GM12878 (cell line): Measurements from ENCODE around the gene RAD51B.

ENCODE experiments used
- CBX3 ChIP-seq: fragments of 200-600 bp; sonication (generic); IDR thresholded peaks from 2 replicates; pipeline ENCODE4 v1.6.1; 2016; ENCODE audit warnings: low read depth, borderline replicate concordance
- CTCF ChIP-seq, 3 experiments: IDR thresholded peaks in 2 of 3; conservative IDR thresholded peaks in 1 of 3; 2 replicates each; pipeline ENCODE4 v1.5.1; 2011; ENCODE audit warnings: low read depth in 3 of 3, low read length in 3 of 3, mild to moderate bottlenecking in 3 of 3, control low read depth in 2 of 3, moderate library complexity in 2 of 3, inconsistent platforms in 1 of 3, mixed read lengths in 1 of 3; ENCODE audit not compliant: control insufficient read depth in 2 of 3, insufficient read depth in 1 of 3; ENCODE audit errors: extremely low read depth in 1 of 3
- CUX1 ChIP-seq: IDR thresholded peaks from 2 replicates; pipeline ENCODE4 v1.6.1; 2012; ENCODE audit warnings: improper control_type of control experiment, low read depth, low read length; ENCODE audit not compliant: insufficient replicate concordance
- EZH2 ChIP-seq: IDR thresholded peaks from 2 replicates; pipeline ENCODE4 v1.6.1; 2012; ENCODE audit warnings: low read depth, mild to moderate bottlenecking, control low read depth, inconsistent platforms, low read length, borderline replicate concordance; ENCODE audit not compliant: control insufficient read depth
- MXI1 ChIP-seq: fragments of 150-350 bp; IDR thresholded peaks from 2 replicates; pipeline ENCODE4 v1.6.1; 2011; ENCODE audit warnings: low read depth, mild to moderate bottlenecking, inconsistent platforms, low read length, improper control_type of control experiment
- POLR2A ChIP-seq: IDR thresholded peaks from 2 replicates; pipeline ENCODE4 v1.6.1; 2011; ENCODE audit warnings: low read depth, mild to moderate bottlenecking, low read length
- POLR2AphosphoS5 ChIP-seq: IDR thresholded peaks from 2 replicates; pipeline ENCODE4 v1.6.1; 2011; ENCODE audit warnings: mild to moderate bottlenecking, low read length, inconsistent platforms
- RFX5 ChIP-seq: IDR thresholded peaks from 2 replicates; pipeline ENCODE4 v1.6.1; 2011; ENCODE audit warnings: low read depth, low read length, improper control_type of control experiment
- SIN3A ChIP-seq: IDR thresholded peaks from 2 replicates; pipeline ENCODE4 v1.6.1; 2012; ENCODE audit warnings: low read depth, low read length, improper control_type of control experiment
- SRF ChIP-seq, 2 experiments: IDR thresholded peaks; 2 replicates each; pipeline ENCODE4 v1.6.1; 2011; ENCODE audit warnings: low read depth in 2 of 2, low read length in 2 of 2, mild to moderate bottlenecking in 1 of 2, moderate library complexity in 1 of 2
- TBL1XR1 ChIP-seq: IDR thresholded peaks from 2 replicates; pipeline ENCODE4 v1.6.1; 2012; ENCODE audit warnings: low read depth, low read length, improper control_type of control experiment
- TF ChIP-seq, protein P1 (sequence below): IDR thresholded peaks from 2 replicates; pipeline ENCODE4 v1.6.1; 2011; ENCODE audit warnings: low read depth, low read length, improper control_type of control experiment, borderline replicate concordance
- TF ChIP-seq, protein P2 (sequence below): fragments of 450-650 bp; IDR thresholded peaks from 2 replicates; pipeline ENCODE4 v1.6.1; 2017; ENCODE audit warnings: mild to moderate bottlenecking

- TF ChIP-seq CTCF (IDR thresholded peaks at IDR 0.05 in 2 of 3, conservative IDR thresholded peaks at IDR 0.05 in 1 of 3; ENCODE audit: control insufficient read depth in 2 of 3, extremely low read depth in 1 of 3, insufficient read depth in 1 of 3, low read depth in 3 of 3, low read length in 3 of 3) (no peak), TBL1XR1 (no peak), SRF (IDR thresholded peaks at IDR 0.05; ENCODE audit: low read depth in 2 of 2, low read length in 2 of 2) (no peak), SIN3A (no peak), CBX3 (no peak), MXI1 (no peak), CUX1 (no peak), POLR2AphosphoS5 (no peak), POLR2A (no peak), RFX5 (no peak), EZH2 (no peak)
- TF ChIP-seq, protein P1, sequence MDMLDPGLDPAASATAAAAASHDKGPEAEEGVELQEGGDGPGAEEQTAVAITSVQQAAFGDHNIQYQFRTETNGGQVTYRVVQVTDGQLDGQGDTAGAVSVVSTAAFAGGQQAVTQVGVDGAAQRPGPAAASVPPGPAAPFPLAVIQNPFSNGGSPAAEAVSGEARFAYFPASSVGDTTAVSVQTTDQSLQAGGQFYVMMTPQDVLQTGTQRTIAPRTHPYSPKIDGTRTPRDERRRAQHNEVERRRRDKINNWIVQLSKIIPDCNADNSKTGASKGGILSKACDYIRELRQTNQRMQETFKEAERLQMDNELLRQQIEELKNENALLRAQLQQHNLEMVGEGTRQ = no peak
- TF ChIP-seq, protein P2, sequence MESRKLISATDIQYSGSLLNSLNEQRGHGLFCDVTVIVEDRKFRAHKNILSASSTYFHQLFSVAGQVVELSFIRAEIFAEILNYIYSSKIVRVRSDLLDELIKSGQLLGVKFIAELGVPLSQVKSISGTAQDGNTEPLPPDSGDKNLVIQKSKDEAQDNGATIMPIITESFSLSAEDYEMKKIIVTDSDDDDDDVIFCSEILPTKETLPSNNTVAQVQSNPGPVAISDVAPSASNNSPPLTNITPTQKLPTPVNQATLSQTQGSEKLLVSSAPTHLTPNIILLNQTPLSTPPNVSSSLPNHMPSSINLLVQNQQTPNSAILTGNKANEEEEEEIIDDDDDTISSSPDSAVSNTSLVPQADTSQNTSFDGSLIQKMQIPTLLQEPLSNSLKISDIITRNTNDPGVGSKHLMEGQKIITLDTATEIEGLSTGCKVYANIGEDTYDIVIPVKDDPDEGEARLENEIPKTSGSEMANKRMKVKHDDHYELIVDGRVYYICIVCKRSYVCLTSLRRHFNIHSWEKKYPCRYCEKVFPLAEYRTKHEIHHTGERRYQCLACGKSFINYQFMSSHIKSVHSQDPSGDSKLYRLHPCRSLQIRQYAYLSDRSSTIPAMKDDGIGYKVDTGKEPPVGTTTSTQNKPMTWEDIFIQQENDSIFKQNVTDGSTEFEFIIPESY = no peak
Measured at GRCh38 chr14:68097727-68098126, 278.1 kb downstream of the RAD51B start.
